Nephron progenitor cell (in vitro differentiated cells): Measurements from ENCODE around the gene IGLL1.
A peak's percentile ranks its signal among the peaks of the same experiment; 100 is the strongest.
"Not testable (repeated sequence)": the region's sequence is repeated elsewhere in the genome, so short reads cannot be mapped to it uniquely, and the experiment has no call there.

Experiments
- DNase-seq: peaks from one replicate; pipeline ENCODE4 v3.0.0; 2021
- H3K27ac Mint-ChIP-seq: 2 replicates; pipeline ENCODE4 v1.8.0; 2021; ENCODE audit warnings: mild to moderate bottlenecking, moderate library complexity, mixed read lengths
- H3K27me3 Mint-ChIP-seq: 2 replicates; pipeline ENCODE4 v1.8.0; 2021; ENCODE audit warnings: mild to moderate bottlenecking, low read depth, mixed read lengths; ENCODE audit not compliant: poor library complexity
- H3K36me3 Mint-ChIP-seq: 2 replicates; pipeline ENCODE4 v1.8.0; 2021; ENCODE audit warnings: low read depth, mixed read lengths
- H3K4me1 Mint-ChIP-seq: 2 replicates; pipeline ENCODE4 v1.8.0; 2021; ENCODE audit warnings: mixed read lengths
- H3K4me3 Mint-ChIP-seq: 2 replicates; pipeline ENCODE4 v1.8.0; 2021; ENCODE audit warnings: mild to moderate bottlenecking, moderate library complexity, mixed read lengths
- H3K9me3 Mint-ChIP-seq: 2 replicates; pipeline ENCODE4 v1.8.0; 2021; ENCODE audit warnings: mild to moderate bottlenecking, moderate library complexity, mixed read lengths
- TF ChIP-seq, protein P1 (sequence below): fragments of 200-600 bp; sonication (generic); IDR thresholded peaks from 2 replicates; pipeline ENCODE4 v1.5.0; 2021; ENCODE audit warnings: antibody characterized with exemption

Gene IGLL1

GRCh38 chr22:23604939-23605712 lies 25.0 kb upstream of the IGLL1 start:
- Mint-ChIP-seq H3K4me3 (no peak overlapping the region), H3K9me3 (no peaks in the 10 kb centered on the region), H3K36me3 (no peaks in the 10 kb centered on the region), H3K4me1 (no peaks in the 10 kb centered on the region), H3K27me3 (peaks cover 40% of the 10 kb centered on the region), H3K27ac (no peak overlapping the region)
- TF ChIP-seq, protein P1, sequence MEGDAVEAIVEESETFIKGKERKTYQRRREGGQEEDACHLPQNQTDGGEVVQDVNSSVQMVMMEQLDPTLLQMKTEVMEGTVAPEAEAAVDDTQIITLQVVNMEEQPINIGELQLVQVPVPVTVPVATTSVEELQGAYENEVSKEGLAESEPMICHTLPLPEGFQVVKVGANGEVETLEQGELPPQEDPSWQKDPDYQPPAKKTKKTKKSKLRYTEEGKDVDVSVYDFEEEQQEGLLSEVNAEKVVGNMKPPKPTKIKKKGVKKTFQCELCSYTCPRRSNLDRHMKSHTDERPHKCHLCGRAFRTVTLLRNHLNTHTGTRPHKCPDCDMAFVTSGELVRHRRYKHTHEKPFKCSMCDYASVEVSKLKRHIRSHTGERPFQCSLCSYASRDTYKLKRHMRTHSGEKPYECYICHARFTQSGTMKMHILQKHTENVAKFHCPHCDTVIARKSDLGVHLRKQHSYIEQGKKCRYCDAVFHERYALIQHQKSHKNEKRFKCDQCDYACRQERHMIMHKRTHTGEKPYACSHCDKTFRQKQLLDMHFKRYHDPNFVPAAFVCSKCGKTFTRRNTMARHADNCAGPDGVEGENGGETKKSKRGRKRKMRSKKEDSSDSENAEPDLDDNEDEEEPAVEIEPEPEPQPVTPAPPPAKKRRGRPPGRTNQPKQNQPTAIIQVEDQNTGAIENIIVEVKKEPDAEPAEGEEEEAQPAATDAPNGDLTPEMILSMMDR, result no peak
- no peak for DNase-seq

- Mint-ChIP-seq H3K9me3 (no peaks in the 10 kb centered on the region), H3K4me3 (no peak overlapping the region), H3K36me3 (no peaks in the 10 kb centered on the region), H3K27ac (no peak overlapping the region), H3K27me3 (peaks cover 30% of the 10 kb centered on the region), H3K4me1 (no peaks in the 10 kb centered on the region)
- DNase-seq, result no peak
- TF ChIP-seq, protein P1, result no peak
These were observed 23.2 kb upstream of the IGLL1 start for GRCh38 chr22:23603266-23603665.

GRCh38 chr22:23598805-23599518 lies 18.9 kb upstream of the IGLL1 start:
- Mint-ChIP-seq H3K27ac (no peak overlapping the region), H3K9me3 (no peaks in the 10 kb centered on the region), H3K36me3 (no peaks in the 10 kb centered on the region), H3K4me3 (no peak overlapping the region), H3K27me3 (peaks cover 38% of the 10 kb centered on the region), H3K4me1 (peaks cover 4% of the 10 kb centered on the region)
- TF ChIP-seq, protein P1, result no peak
- no peak for DNase-seq

GRCh38 chr22:23597576-23598268 lies 17.6 kb upstream of the IGLL1 start:
- not testable (repeated sequence) for H3K4me1 Mint-ChIP-seq, H3K4me3 Mint-ChIP-seq, H3K9me3 Mint-ChIP-seq, H3K36me3 Mint-ChIP-seq, DNase-seq, H3K27ac Mint-ChIP-seq
- peaks cover 29% of the 10 kb centered on the region for H3K27me3 Mint-ChIP-seq

DNA sequence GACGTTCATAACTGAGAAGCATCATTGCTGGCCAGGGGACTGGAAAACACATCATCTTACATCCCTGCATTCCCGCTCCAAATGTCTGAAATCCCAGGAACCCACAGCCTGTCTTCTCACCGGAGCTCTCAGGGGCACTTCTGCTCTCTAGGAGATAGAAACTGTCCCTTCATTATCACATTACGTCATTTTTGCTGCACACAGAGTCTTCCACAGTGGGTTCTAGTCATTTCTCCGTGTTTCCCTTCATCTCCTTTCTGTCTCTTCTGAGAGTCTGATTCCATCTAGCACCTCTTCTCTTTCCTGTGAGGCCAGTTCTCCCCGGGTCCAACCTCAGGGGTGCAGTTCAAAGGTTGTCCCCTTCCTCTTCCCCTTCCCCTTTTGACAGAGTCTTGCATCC lies 15.8 kb upstream of the IGLL1 start:
- not testable (repeated sequence) for DNase-seq, H3K4me3 Mint-ChIP-seq, H3K36me3 Mint-ChIP-seq, H3K27ac Mint-ChIP-seq
- Mint-ChIP-seq H3K27me3 (peaks cover 30% of the 10 kb centered on the region), H3K9me3 (peaks cover 11% of the 10 kb centered on the region), H3K4me1 (peaks cover 18% of the 10 kb centered on the region)

GRCh38 chr22:23591846-23592245 lies 11.8 kb upstream of the IGLL1 start:
- no peak overlapping the region for H3K4me3 Mint-ChIP-seq
- peaks cover 9% of the 10 kb centered on the region for H3K36me3 Mint-ChIP-seq
- peak overlapping the region; percentile 13 for H3K27ac Mint-ChIP-seq
- H3K9me3 Mint-ChIP-seq, result peaks cover 11% of the 10 kb centered on the region
- no peak for DNase-seq
- peaks cover 30% of the 10 kb centered on the region for H3K4me1 Mint-ChIP-seq
- peaks cover 34% of the 10 kb centered on the region for H3K27me3 Mint-ChIP-seq
- TF ChIP-seq, protein P1, result no peak
